ENCODE measurements around the gene RAB7B.

The RAB7B gene

GRCh38 chr1:205993068-205993467, 10.1 kb downstream of the RAB7B start:
- no peak for DNase-seq

GRCh38 chr1:205992218-205992882, 10.8 kb downstream of the RAB7B start:
- no peak for DNase-seq

GRCh38 chr1:205991237-205991636, 12.0 kb downstream of the RAB7B start:
- DNase-seq, result no peak

- DNase-seq, result no peak
These were observed 13.0 kb downstream of the RAB7B start for GRCh38 chr1:205990226-205990625.

GRCh38 chr1:205989786-205990185, 13.4 kb downstream of the RAB7B start:
- DNase-seq, result no peak

GRCh38 chr1:205988585-205988995, 14.6 kb downstream of the RAB7B start:
- DNase-seq, result no peak

- DNase-seq, result no peak
These were observed 16.3 kb downstream of the RAB7B start for GRCh38 chr1:205986861-205987260.

GRCh38 chr1:205986292-205986691, 16.9 kb downstream of the RAB7B start:
- DNase-seq, result no peak

GRCh38 chr1:205985330-205986005, 17.7 kb downstream of the RAB7B start:
- no peak for DNase-seq

- peak; percentile 8 to 30 for DNase-seq
These were observed 19.1 kb downstream of the RAB7B start for GRCh38 chr1:205983925-205984725.

GRCh38 chr1:205981257-205981656, 21.9 kb downstream of the RAB7B start:
- no peak for DNase-seq

GRCh38 chr1:205980237-205980870, 22.8 kb downstream of the RAB7B start:
- no peak for DNase-seq

- no peak for DNase-seq
These were observed 23.9 kb downstream of the RAB7B start for GRCh38 chr1:205979301-205979700.

GRCh38 chr1:205978676-205979075, 24.5 kb downstream of the RAB7B start:
- no peak for DNase-seq

GRCh38 chr1:205977402-205978014, 25.7 kb downstream of the RAB7B start:
- DNase-seq, result peak; percentile 70 to 75

GRCh38 chr1:205976708-205977401, 26.3 kb downstream of the RAB7B start:
- DNase-seq, result no peak

GRCh38 chr1:205976036-205976435, 27.2 kb downstream of the RAB7B start:
- no peak for DNase-seq

GRCh38 chr1:205975387-205975998, 27.7 kb downstream of the RAB7B start:
- no peak for DNase-seq

- DNase-seq, result no peak
These were observed 28.5 kb downstream of the RAB7B start for GRCh38 chr1:205974712-205975111.

- DNase-seq, result no peak
These were observed 29.6 kb downstream of the RAB7B start for GRCh38 chr1:205973377-205974232.

Measured in CD4-positive, alpha-beta T cell treated with Interleukin-4 for 1 hour (primary cell).